HEK293 (cell line): ENCODE results near the gene HEYL.

Experiments used
- CTCF ChIA-PET: fragments of 350-600 bp; formaldehyde crosslinking; extraction: SDS; loops from one replicate; lab custom pipeline; 2021; ENCODE audit warnings: antibody characterized with exemption; lab: Yijun Ruan, JAX
- POLR2A ChIA-PET: fragments of 300-600 bp; formaldehyde crosslinking; extraction: SDS; loops from one replicate; lab custom pipeline; 2020; ENCODE audit warnings: antibody characterized with exemption, inconsistent platforms; lab: Yijun Ruan, JAX
- H3K27ac ChIP-seq: fragments of 200-500 bp; sonication (Bioruptor generic); 2 replicates; pipeline ENCODE4 v1.5.1; 2014; ENCODE audit warnings: low read depth, low read length, control low read depth, inconsistent platforms; ENCODE audit errors: extremely low read depth
- H3K36me3 ChIP-seq, 2 experiments: fragments of 200-500 bp in 1 of 2; sonication (Bioruptor generic) in 1 of 2; 1 replicate in 1 of 2; 2 replicates in 1 of 2; pipeline ENCODE4 v1.5.1; 2014 to 2017; ENCODE audit warnings: inconsistent platforms in 2 of 2, low read length in 2 of 2; ENCODE audit not compliant: control insufficient read depth in 2 of 2, insufficient read depth in 1 of 2
- H3K4me1 ChIP-seq: fragments of 200-500 bp; sonication (Bioruptor generic); 2 replicates; pipeline ENCODE4 v1.5.1; 2014; ENCODE audit warnings: mild to moderate bottlenecking, low read length, inconsistent platforms; ENCODE audit not compliant: control insufficient read depth, insufficient read depth
- H3K4me3 ChIP-seq: 2 replicates; pipeline ENCODE4 v1.5.1; 2011; ENCODE audit warnings: low read depth, mild to moderate bottlenecking, control low read depth, low read length, moderate library complexity
- H3K9me3 ChIP-seq: fragments of 200-500 bp; sonication (Bioruptor generic); 2 replicates; pipeline ENCODE4 v1.5.1; 2014; ENCODE audit warnings: low read depth, low read length, inconsistent platforms; ENCODE audit not compliant: control insufficient read depth, insufficient read depth
- MEIS1 ChIP-seq: sonication (generic); formaldehyde crosslinking; IDR thresholded peaks from 2 replicates; pipeline ENCODE4 v1.8.1; 2022; ENCODE audit warnings: missing genetic modification reagents, mild to moderate bottlenecking, borderline replicate concordance
- ZBTB7A ChIP-seq: fragments of 450-650 bp; formaldehyde crosslinking; IDR thresholded peaks from 2 replicates; pipeline ENCODE4 v1.5.1; 2016; ENCODE audit warnings: low read depth, missing biosample characterization, missing genetic modification characterization
- ZFP3 ChIP-seq: fragments of 450-650 bp; formaldehyde crosslinking; IDR thresholded peaks from 2 replicates; pipeline ENCODE4 v1.5.1; 2016; ENCODE audit warnings: low read depth, missing biosample characterization, missing genetic modification characterization
- ZNF157 ChIP-seq: fragments of 450-650 bp; formaldehyde crosslinking; IDR thresholded peaks from 2 replicates; pipeline ENCODE4 v1.5.1; 2016; ENCODE audit warnings: missing biosample characterization, missing genetic modification characterization
- ZNF19 ChIP-seq: fragments of 450-650 bp; formaldehyde crosslinking; IDR thresholded peaks from 2 replicates; pipeline ENCODE4; 2016; ENCODE audit warnings: missing biosample characterization, missing genetic modification characterization, low read depth
- ZNF2 ChIP-seq: fragments of 450-650 bp; formaldehyde crosslinking; IDR thresholded peaks from 2 replicates; pipeline ENCODE4 v1.5.1; 2016; ENCODE audit warnings: missing biosample characterization, missing genetic modification characterization
- ZNF239 ChIP-seq: fragments of 450-650 bp; formaldehyde crosslinking; IDR thresholded peaks from 2 replicates; pipeline ENCODE4 v1.5.1; 2016; ENCODE audit warnings: missing biosample characterization, missing genetic modification characterization
- ZNF292 ChIP-seq: fragments of 450-650 bp; formaldehyde crosslinking; IDR thresholded peaks from 2 replicates; pipeline ENCODE4 v1.5.1; 2016; ENCODE audit warnings: low read depth, missing biosample characterization, missing genetic modification characterization, borderline replicate concordance
- ZNF311 ChIP-seq: fragments of 450-650 bp; formaldehyde crosslinking; IDR thresholded peaks from 2 replicates; pipeline ENCODE4 v1.5.1; 2017; ENCODE audit warnings: missing biosample characterization, missing genetic modification characterization, borderline replicate concordance
- ZNF350 ChIP-seq: fragments of 450-650 bp; formaldehyde crosslinking; IDR thresholded peaks from 2 replicates; pipeline ENCODE4 v1.5.0; 2017; ENCODE audit warnings: missing biosample characterization, mild to moderate bottlenecking, missing genetic modification characterization
- ZNF354C ChIP-seq: fragments of 450-650 bp; formaldehyde crosslinking; IDR thresholded peaks from 2 replicates; pipeline ENCODE4 v1.5.1; 2016; ENCODE audit warnings: missing biosample characterization, missing genetic modification characterization, low read depth, borderline replicate concordance
- ZNF510 ChIP-seq: fragments of 450-650 bp; formaldehyde crosslinking; IDR thresholded peaks from 2 replicates; pipeline ENCODE4 v1.5.1; 2018; ENCODE audit warnings: mild to moderate bottlenecking, missing genetic modification characterization, missing biosample characterization; ENCODE audit not compliant: insufficient replicate concordance
- ZNF629 ChIP-seq: fragments of 450-650 bp; formaldehyde crosslinking; IDR thresholded peaks from 2 replicates; pipeline ENCODE4 v1.5.1; 2017; ENCODE audit warnings: missing biosample characterization, missing genetic modification characterization
- ZNF707 ChIP-seq: fragments of 450-650 bp; formaldehyde crosslinking; IDR thresholded peaks from 2 replicates; pipeline ENCODE4 v1.5.1; 2016; ENCODE audit warnings: missing biosample characterization, missing genetic modification characterization
- ZNF777 ChIP-seq: fragments of 450-650 bp; formaldehyde crosslinking; IDR thresholded peaks from 2 replicates; pipeline ENCODE4 v1.5.1; 2017; ENCODE audit warnings: missing biosample characterization, missing genetic modification characterization, borderline replicate concordance
- ZSCAN4 ChIP-seq: fragments of 450-650 bp; formaldehyde crosslinking; IDR thresholded peaks from 2 replicates; pipeline ENCODE4 v1.5.1; 2017; ENCODE audit warnings: missing biosample characterization, missing genetic modification characterization
- TF ChIP-seq, protein P1 (sequence below): fragments of 450-650 bp; formaldehyde crosslinking; IDR thresholded peaks from 2 replicates; pipeline ENCODE4 v1.5.1; 2016; ENCODE audit warnings: missing biosample characterization, missing genetic modification characterization

The HEYL gene

DNA sequence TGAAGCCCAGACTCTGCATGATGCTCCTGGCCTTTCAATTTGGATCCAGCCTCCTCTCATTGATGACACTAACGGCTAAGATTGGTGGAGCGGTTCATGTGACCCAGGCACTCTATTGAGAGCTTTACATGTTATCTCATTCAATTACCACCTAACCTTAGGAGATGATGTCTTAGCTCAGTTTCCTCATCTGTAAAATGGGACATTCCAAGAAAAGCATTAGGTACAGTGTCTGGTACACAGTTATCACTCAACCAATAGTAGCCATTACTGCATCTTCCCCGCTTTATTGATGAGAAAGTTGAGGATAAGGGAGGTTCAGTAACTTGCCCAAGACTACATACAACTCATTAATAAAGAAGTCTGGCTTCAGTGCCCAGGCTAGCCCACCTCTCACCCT, 17.0 kb downstream of the HEYL start (continued):
- no peak for TF ChIP-seq ZFP3 (tag by site-specific recombination)
- no peak for TF ChIP-seq MEIS1 (CRISPR knock-in tag)
- no peak for TF ChIP-seq ZNF19 (tag by site-specific recombination)
- TF ChIP-seq ZNF777 = no peak

GRCh38 chr1:39620659-39621165, 18.7 kb downstream of the HEYL start:
- no peaks in the 10 kb centered on the region for H3K4me1 ChIP-seq
- POLR2A ChIA-PET = interaction anchor here (0.6 kb wide), 1 partner anchor 14 kb away, joined by 4 read pairs; no protein-coding TSS in a partner anchor
- H3K4me3 ChIP-seq = no peak overlapping the region
- CTCF ChIA-PET = interaction anchor here (0.9 to 4.8 kb wide), 5 partner anchors 10 to 99 kb away, joined by 3 to 23 read pairs (median 13); no protein-coding TSS in a partner anchor
- TF ChIP-seq ZNF292 (no peak), ZNF239 (tag by site-specific recombination) (no peak), ZNF354C (tag by site-specific recombination) (no peak), ZNF510 (tag by site-specific recombination) (no peak), ZNF707 (tag by site-specific recombination) (no peak), ZNF157 (tag by site-specific recombination) (no peak), ZNF350 (tag by site-specific recombination) (no peak)
- TF ChIP-seq, protein P1, sequence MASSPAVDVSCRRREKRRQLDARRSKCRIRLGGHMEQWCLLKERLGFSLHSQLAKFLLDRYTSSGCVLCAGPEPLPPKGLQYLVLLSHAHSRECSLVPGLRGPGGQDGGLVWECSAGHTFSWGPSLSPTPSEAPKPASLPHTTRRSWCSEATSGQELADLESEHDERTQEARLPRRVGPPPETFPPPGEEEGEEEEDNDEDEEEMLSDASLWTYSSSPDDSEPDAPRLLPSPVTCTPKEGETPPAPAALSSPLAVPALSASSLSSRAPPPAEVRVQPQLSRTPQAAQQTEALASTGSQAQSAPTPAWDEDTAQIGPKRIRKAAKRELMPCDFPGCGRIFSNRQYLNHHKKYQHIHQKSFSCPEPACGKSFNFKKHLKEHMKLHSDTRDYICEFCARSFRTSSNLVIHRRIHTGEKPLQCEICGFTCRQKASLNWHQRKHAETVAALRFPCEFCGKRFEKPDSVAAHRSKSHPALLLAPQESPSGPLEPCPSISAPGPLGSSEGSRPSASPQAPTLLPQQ (tag by site-specific recombination) = no peak
- H3K27ac ChIP-seq = no peak overlapping the region
- H3K36me3 ChIP-seq = peaks cover 0 to 4% of the 10 kb centered on the region in 2 experiments; a peak in 1 of 3 replicates
- no peaks in the 10 kb centered on the region for H3K9me3 ChIP-seq

DNA sequence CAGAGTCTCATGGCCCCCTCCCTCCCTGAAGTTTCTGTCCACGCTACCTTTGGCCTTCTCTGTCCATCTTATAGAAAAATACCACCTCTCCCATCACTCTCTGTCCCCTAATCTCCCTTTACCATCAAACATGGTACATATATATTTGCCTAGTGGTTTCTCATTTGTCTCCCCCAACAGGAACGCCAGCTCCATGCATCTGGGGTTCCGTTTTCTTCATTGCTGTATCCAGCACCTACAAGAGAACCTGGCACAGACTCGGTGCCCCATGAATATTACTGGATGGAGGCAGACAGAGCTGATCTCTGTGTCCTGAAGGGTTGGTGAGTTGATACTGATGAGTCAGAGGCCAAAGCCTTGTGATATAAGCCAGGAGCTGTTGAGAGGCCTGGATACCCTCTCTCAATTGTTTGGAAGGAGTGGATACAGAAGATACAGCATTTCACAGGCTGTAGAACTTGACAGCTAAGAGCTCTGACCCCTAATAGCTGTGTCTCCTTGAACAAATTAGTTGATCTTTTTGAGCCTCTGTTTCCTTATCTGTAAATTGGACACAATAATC, 21.9 kb downstream of the HEYL start:
- Histone ChIP-seq H3K4me1 (no peaks in the 10 kb centered on the region), H3K9me3 (no peaks in the 10 kb centered on the region)
- TF ChIP-seq ZNF311 (tag by site-specific recombination) (no peak), ZSCAN4 (tag by site-specific recombination) (no peak), ZBTB7A (tag by site-specific recombination) (no peak), ZNF629 (tag by site-specific recombination) (no peak), ZNF2 (tag by site-specific recombination) (no peak)
- TF ChIP-seq, protein P1 (tag by site-specific recombination) = no peak
- TF ChIP-seq, all 188 proteins: peak for 0
- no peak overlapping the region for H3K4me3 ChIP-seq
- no peak overlapping the region for H3K27ac ChIP-seq
- POLR2A ChIA-PET = no interaction called here
- H3K36me3 ChIP-seq = no peaks in the 10 kb centered on the region
- CTCF ChIA-PET = interaction anchor here (0.6 to 4.8 kb wide), 5 partner anchors 9 to 116 kb away, joined by 3 to 23 read pairs (median 3); no protein-coding TSS in a partner anchor
